PFSK-1 (cell line): ENCODE measurements around the gene DBNL.

Experiments used
- POLR2AphosphoS5 ChIP-seq: IDR thresholded peaks from 2 replicates; pipeline ENCODE4 v1.6.1; 2012; ENCODE audit warnings: low read depth, mild to moderate bottlenecking, control low read depth, low read length, moderate library complexity
- TAF1 ChIP-seq: IDR thresholded peaks from 2 replicates; pipeline ENCODE4 v1.6.1; 2012; ENCODE audit warnings: low read length, control low read depth, borderline replicate concordance; ENCODE audit not compliant: insufficient read depth

- TF ChIP-seq POLR2AphosphoS5 (no peak), TAF1 (no peak)
These were observed 20.4 kb downstream of the DBNL start for GRCh38 chr7:44064791-44065430.
